Activated CD4-positive, alpha-beta memory T cell treated with anti-CD3 and anti-CD28 coated beads, Interleukin-2, amount 10 ng/mL, durations not matched to agents 7 days and 5 days (primary cell): ENCODE data around the gene IQCN. TPM values are rescaled to one million over a fixed set of nuclear protein-coding genes. Genes with fewer than 3 reads are reported as not detected.

Source experiments
- CTCF ChIA-PET: fragments of 350-600 bp; sonication (Branson Sonifier 250); formaldehyde crosslinking; loops from one replicate; lab custom pipeline; 2021; ENCODE audit warnings: antibody characterized with exemption, inconsistent platforms; lab: Charles Lee
- POLR2A ChIA-PET: fragments of 350-600 bp; sonication (Branson Sonifier 250); formaldehyde crosslinking; loops from one replicate; lab custom pipeline; 2021; ENCODE audit warnings: antibody characterized with exemption; lab: Charles Lee
- DNase-seq: peaks from one replicate; pipeline ENCODE4 v3.0.0-alpha.2; 2020
- H3K27ac Mint-ChIP-seq: one replicate; pipeline ENCODE4 v1.8.0; 2021; ENCODE audit warnings: mild to moderate bottlenecking, mixed read lengths
- H3K27me3 Mint-ChIP-seq: one replicate; pipeline ENCODE4 v1.8.0; 2021; ENCODE audit warnings: mixed read lengths
- H3K36me3 Mint-ChIP-seq: one replicate; pipeline ENCODE4 v1.8.0; 2021; ENCODE audit warnings: low read depth, mixed read lengths
- H3K4me1 Mint-ChIP-seq: one replicate; pipeline ENCODE4 v1.8.0; 2021; ENCODE audit warnings: mixed read lengths
- H3K4me3 Mint-ChIP-seq: one replicate; pipeline ENCODE4 v1.8.0; 2021; ENCODE audit warnings: mild to moderate bottlenecking, mixed read lengths
- H3K9me3 Mint-ChIP-seq: one replicate; pipeline ENCODE4 v1.8.0; 2021; ENCODE audit warnings: mixed read lengths
- total RNA-seq, 2 experiments: library from RNA; stranded (reverse); gene quantifications; one replicate each; pipeline ENCODE4 v1.2.3, GENCODE V29; 2021

The IQCN gene
- total RNA-seq, 2 experiments from 2014 or later = 1.6 to 1.7 TPM

GRCh38 chr19:18301718-18302111 is 27.5 kb upstream of the IQCN start:
- Mint-ChIP-seq H3K4me1 (peaks cover 63% of the 10 kb centered on the region), H3K27ac (peak overlapping the region; percentile 61)

DNA sequence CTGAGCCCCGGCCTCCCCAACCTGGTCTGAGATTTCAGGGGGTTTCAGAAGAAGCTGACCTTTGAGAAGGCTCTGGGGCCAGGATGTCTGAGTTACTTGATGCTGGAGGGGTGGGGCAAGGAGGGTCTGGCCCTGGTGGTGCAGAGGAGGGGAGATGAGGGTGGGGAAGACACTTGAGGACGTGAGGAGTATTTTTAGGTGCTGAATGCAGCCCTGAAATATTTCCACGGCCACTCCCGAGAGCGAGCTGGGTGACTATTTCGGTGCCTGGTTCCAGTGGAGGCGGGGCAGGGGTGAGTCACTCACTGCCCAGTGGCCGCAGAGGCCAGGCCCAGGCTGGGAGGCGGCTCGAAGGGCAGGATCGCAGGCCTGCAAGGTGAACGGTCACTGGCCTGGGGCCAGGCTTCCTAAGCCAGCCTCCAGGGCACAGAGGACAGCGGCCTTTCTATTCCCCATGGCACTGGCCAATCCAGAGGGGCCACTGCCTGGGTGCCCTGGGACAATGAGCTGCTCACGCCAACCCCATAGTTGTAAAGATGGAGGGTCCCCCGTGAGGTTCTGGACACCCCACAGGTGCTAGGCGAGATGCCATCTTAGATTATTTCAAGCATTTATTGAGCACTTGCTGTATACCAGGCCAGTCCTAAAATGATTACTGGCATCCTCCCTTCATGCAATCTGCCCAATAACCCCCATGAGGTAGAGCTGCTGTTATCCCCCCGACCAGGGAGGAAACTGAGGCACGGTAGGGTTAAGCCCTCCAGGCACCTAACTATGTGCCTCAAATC is 26.9 kb upstream of the IQCN start:
- ChIA-PET CTCF (interaction anchor here (1.2 to 6.7 kb wide), 2 partner anchors 9 to 21 kb away, joined by 5 to 261 read pairs; partner anchors contain the start of gene JUND), POLR2A (interaction anchor here (0.9 to 12.9 kb wide), 4 partner anchors 9 to 22 kb away, joined by 3 to 709 read pairs (median 278); partner anchors contain the start of genes JUND and LSM4)
- Mint-ChIP-seq H3K27me3 (no peaks in the 10 kb centered on the region), H3K4me1 (peaks cover 61% of the 10 kb centered on the region), H3K9me3 (no peaks in the 10 kb centered on the region), H3K36me3 (peaks cover 46% of the 10 kb centered on the region), H3K27ac (peak overlapping the region; percentile 61), H3K4me3 (peak overlapping the region; percentile 24)
- no peak for DNase-seq

More at GRCh38 chr19:18301718-18302111, 27.5 kb upstream of the IQCN start:
- no peak for DNase-seq
- Mint-ChIP-seq H3K4me3 (peak overlapping the region; percentile 24), H3K27me3 (no peaks in the 10 kb centered on the region), H3K9me3 (no peaks in the 10 kb centered on the region), H3K36me3 (peaks cover 46% of the 10 kb centered on the region)
- CTCF ChIA-PET = interaction anchor here (1.2 to 6.7 kb wide), 2 partner anchors 9 to 22 kb away, joined by 5 to 261 read pairs; partner anchors contain the start of gene JUND
- POLR2A ChIA-PET = interaction anchor here (0.9 to 12.9 kb wide), 4 partner anchors 10 to 23 kb away, joined by 3 to 709 read pairs (median 278); partner anchors contain the start of genes JUND and LSM4

GRCh38 chr19:18299654-18300053 is 25.4 kb upstream of the IQCN start:
- peak overlapping the region; percentile 21 for H3K27ac Mint-ChIP-seq
- H3K4me3 Mint-ChIP-seq = no peak overlapping the region
- peaks cover 62% of the 10 kb centered on the region for H3K4me1 Mint-ChIP-seq
- POLR2A ChIA-PET = interaction anchor here (1.0 to 10.4 kb wide), 2 partner anchors 18 to 20 kb away, joined by 3 to 709 read pairs; partner anchors contain the start of gene JUND
- peaks cover 44% of the 10 kb centered on the region for H3K36me3 Mint-ChIP-seq
- H3K9me3 Mint-ChIP-seq = no peaks in the 10 kb centered on the region
- DNase-seq = no peak
- CTCF ChIA-PET = interaction anchor here (0.8 to 6.7 kb wide), 3 partner anchors 20 to 29 kb away, joined by 3 to 261 read pairs (median 5); partner anchors contain the start of gene JUND
- no peaks in the 10 kb centered on the region for H3K27me3 Mint-ChIP-seq

DNA sequence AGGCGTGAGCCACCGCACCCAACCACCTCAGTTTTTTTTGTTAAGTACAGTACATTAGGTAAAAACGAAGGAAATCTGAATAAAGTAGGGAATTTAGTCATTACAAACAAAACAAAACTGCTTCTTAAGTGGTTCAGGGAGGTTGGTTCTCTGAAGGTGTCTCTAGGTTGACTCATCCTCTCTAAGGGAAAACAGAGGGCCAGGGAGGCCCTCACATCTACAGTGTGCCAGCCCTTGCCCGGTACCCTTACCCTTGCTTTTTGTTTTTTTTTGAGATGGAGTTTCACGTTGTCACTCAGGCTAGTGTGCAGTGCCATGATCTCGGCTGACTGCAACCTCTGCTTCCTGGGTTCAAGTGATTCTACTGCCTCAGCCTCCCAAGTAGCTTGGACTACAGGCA is 24.3 kb upstream of the IQCN start:
- no peak for DNase-seq
- ChIA-PET POLR2A (interaction anchor here (0.9 to 10.4 kb wide), 2 partner anchors 19 to 24 kb away, joined by 4 to 709 read pairs; partner anchors contain the start of genes JUND and LSM4), CTCF (interaction anchor here (2.0 to 3.2 kb wide), 2 partner anchors 20 to 30 kb away, joined by 5 to 20 read pairs; no protein-coding TSS in a partner anchor)
- Mint-ChIP-seq H3K4me1 (peaks cover 69% of the 10 kb centered on the region), H3K4me3 (no peak overlapping the region), H3K27me3 (no peaks in the 10 kb centered on the region), H3K27ac (peak overlapping the region; percentile 71), H3K36me3 (peaks cover 41% of the 10 kb centered on the region), H3K9me3 (no peaks in the 10 kb centered on the region)

GRCh38 chr19:18297308-18297707 is 23.1 kb upstream of the IQCN start:
- DNase-seq = no peak
- H3K4me1 Mint-ChIP-seq = peaks cover 70% of the 10 kb centered on the region
- H3K36me3 Mint-ChIP-seq = peaks cover 43% of the 10 kb centered on the region
- H3K27ac Mint-ChIP-seq = peak overlapping the region; percentile 49
- H3K27me3 Mint-ChIP-seq = no peaks in the 10 kb centered on the region
- ChIA-PET CTCF (interaction anchor here (3.2 kb wide), 1 partner anchor 18 kb away, joined by 20 read pairs; no protein-coding TSS in a partner anchor), POLR2A (interaction anchor here (1.6 to 10.4 kb wide), 2 partner anchors 18 to 25 kb away, joined by 4 to 709 read pairs; partner anchors contain the start of gene JUND)
- no peak overlapping the region for H3K4me3 Mint-ChIP-seq
- H3K9me3 Mint-ChIP-seq = no peaks in the 10 kb centered on the region

DNA sequence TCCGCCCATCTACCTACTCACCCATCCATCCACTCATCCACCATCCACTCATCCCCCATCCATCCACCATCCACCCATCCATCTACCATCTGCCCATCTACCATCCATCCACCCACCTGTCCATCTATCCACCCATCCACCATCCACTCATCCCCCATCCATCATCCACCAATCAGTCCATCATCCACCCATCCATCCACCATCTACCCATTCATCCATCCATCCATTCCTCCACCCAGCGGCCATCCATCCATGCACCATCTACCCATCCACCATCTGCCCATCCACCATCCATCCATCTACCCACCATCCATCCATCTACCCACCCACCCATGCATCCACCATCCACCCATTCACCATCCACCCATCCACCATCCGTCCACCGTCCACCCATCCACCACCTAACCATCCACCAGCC is 20.8 kb upstream of the IQCN start:
- no peaks in the 10 kb centered on the region for H3K9me3 Mint-ChIP-seq
- ChIA-PET CTCF (interaction anchor here (1.0 to 6.5 kb wide), 2 partner anchors 9 to 15 kb away, joined by 3 to 176 read pairs; partner anchors contain the start of gene JUND), POLR2A (interaction anchor here (6.6 to 7.0 kb wide), 3 partner anchors 8 to 24 kb away, joined by 174 to 691 read pairs (median 221); partner anchors contain the start of genes JUND and LSM4)
- H3K27ac Mint-ChIP-seq = peak overlapping the region; percentile 97
- DNase-seq = no peak
- H3K4me1 Mint-ChIP-seq = peaks cover 75% of the 10 kb centered on the region
- H3K4me3 Mint-ChIP-seq = peak overlapping the region; percentile 96
- peaks cover 42% of the 10 kb centered on the region for H3K36me3 Mint-ChIP-seq
- H3K27me3 Mint-ChIP-seq = no peaks in the 10 kb centered on the region

- Mint-ChIP-seq H3K4me3 (peak overlapping the region; percentile 96), H3K4me1 (peaks cover 80% of the 10 kb centered on the region), H3K9me3 (no peaks in the 10 kb centered on the region), H3K27ac (peak overlapping the region; percentile 97), H3K36me3 (peaks cover 42% of the 10 kb centered on the region), H3K27me3 (no peaks in the 10 kb centered on the region)
- DNase-seq = peak; percentile 95
- ChIA-PET POLR2A (interaction anchor here (2.4 to 7.0 kb wide), 4 partner anchors 9 to 25 kb away, joined by 8 to 691 read pairs (median 198); partner anchors contain the start of genes JUND and LSM4), CTCF (interaction anchor here (1.0 to 6.5 kb wide), 2 partner anchors 10 to 14 kb away, joined by 3 to 176 read pairs; partner anchors contain the start of gene JUND)
These were observed 20.2 kb upstream of the IQCN start for GRCh38 chr19:18294467-18294864.

GRCh38 chr19:18293642-18294466 is 19.6 kb upstream of the IQCN start:
- Mint-ChIP-seq H3K36me3 (peaks cover 37% of the 10 kb centered on the region), H3K27ac (peak overlapping the region; percentile 97), H3K27me3 (no peaks in the 10 kb centered on the region), H3K9me3 (no peaks in the 10 kb centered on the region), H3K4me1 (peaks cover 78% of the 10 kb centered on the region), H3K4me3 (peak overlapping the region; percentile 96)
- no peak for DNase-seq
- CTCF ChIA-PET = interaction anchor here (1.0 to 6.5 kb wide), 3 partner anchors 10 to 14 kb away, joined by 3 to 176 read pairs (median 38); partner anchors contain the start of gene JUND
- POLR2A ChIA-PET = interaction anchor here (0.7 to 7.0 kb wide), 9 partner anchors 9 to 206 kb away, joined by 3 to 691 read pairs (median 8); partner anchors contain the start of genes JUND and LSM4

- Mint-ChIP-seq H3K9me3 (no peaks in the 10 kb centered on the region), H3K4me3 (peak overlapping the region; percentile 96), H3K27ac (peak overlapping the region; percentile 97), H3K4me1 (peaks cover 78% of the 10 kb centered on the region), H3K27me3 (no peaks in the 10 kb centered on the region), H3K36me3 (peaks cover 35% of the 10 kb centered on the region)
- peak; percentile 76 for DNase-seq
- ChIA-PET POLR2A (interaction anchor here (0.6 to 7.0 kb wide), 12 partner anchors 10 to 205 kb away, joined by 3 to 691 read pairs (median 6); partner anchors contain the start of genes IQCN, JUND and LSM4), CTCF (interaction anchor here (0.6 to 6.5 kb wide), 9 partner anchors 8 to 36 kb away, joined by 3 to 176 read pairs (median 3); partner anchors contain the start of genes JUND and LSM4)
These were observed 18.8 kb upstream of the IQCN start for GRCh38 chr19:18292810-18293641.

DNA sequence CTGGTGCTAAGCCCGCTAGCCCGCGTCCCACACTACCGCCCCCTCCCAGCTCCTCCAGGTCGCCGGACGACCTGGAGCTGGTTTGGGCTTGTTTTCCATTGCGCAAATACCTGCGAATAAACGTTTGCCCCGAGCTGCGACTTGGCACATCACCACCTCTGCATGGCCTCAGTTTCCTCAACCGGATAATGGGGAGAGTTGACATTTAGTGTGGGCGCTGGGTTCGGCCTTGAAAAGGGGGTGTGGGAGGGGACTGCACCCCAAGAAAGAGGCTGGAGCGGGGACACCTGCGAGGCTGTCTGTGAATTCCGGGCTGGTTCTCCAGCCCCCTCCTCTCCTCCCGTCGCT is 18.2 kb upstream of the IQCN start:
- no peaks in the 10 kb centered on the region for H3K9me3 Mint-ChIP-seq
- peak overlapping the region; percentile 97 for H3K27ac Mint-ChIP-seq
- no peaks in the 10 kb centered on the region for H3K27me3 Mint-ChIP-seq
- DNase-seq = peak; percentile 54
- H3K36me3 Mint-ChIP-seq = peaks cover 35% of the 10 kb centered on the region
- peak overlapping the region; percentile 96 for H3K4me3 Mint-ChIP-seq
- H3K4me1 Mint-ChIP-seq = peaks cover 77% of the 10 kb centered on the region
- POLR2A ChIA-PET = interaction anchor here (0.8 to 7.0 kb wide), 11 partner anchors 11 to 129 kb away, joined by 3 to 691 read pairs (median 8); partner anchors contain the start of genes IQCN, JUND and LSM4
- CTCF ChIA-PET = interaction anchor here (0.6 to 6.5 kb wide), 8 partner anchors 9 to 36 kb away, joined by 3 to 176 read pairs (median 4); partner anchors contain the start of genes JUND and LSM4
